ENCODE data around the gene HTR1D.
"Not testable (repeated sequence)": the region's sequence is repeated elsewhere in the genome, so short reads cannot be mapped to it uniquely, and the experiment has no call there.

GRCh38 chr1:23207733-23208132 lies 9.6 kb downstream of the HTR1D start:
- TF ChIP-seq EZH2 (IDR thresholded peaks at IDR 0.05; ENCODE audit: insufficient read depth, poor library complexity, severe bottlenecking); EZH2phosphoT487 (IDR thresholded peaks at IDR 0.05; ENCODE audit: insufficient read depth, low read depth): not testable (repeated sequence)
